Choroid plexus epithelial cell (primary cell): ENCODE data around the gene STKLD1.

Experiments used
- DNase-seq: peaks from one replicate; pipeline ENCODE4 v3.0.0-alpha.2; 2010; ENCODE audit warnings: low read depth
- H3K4me3 ChIP-seq: 2 replicates; pipeline ENCODE4 v1.5.1; 2011; ENCODE audit warnings: low read depth, mild to moderate bottlenecking, control low read depth, low read length, moderate library complexity
- TF ChIP-seq, protein P1 (sequence below): conservative IDR thresholded peaks from 2 replicates; pipeline ENCODE4 v1.5.1; 2011; ENCODE audit warnings: low read depth, mild to moderate bottlenecking, control low read depth, inconsistent platforms, low read length, moderate library complexity

Gene STKLD1

DNA sequence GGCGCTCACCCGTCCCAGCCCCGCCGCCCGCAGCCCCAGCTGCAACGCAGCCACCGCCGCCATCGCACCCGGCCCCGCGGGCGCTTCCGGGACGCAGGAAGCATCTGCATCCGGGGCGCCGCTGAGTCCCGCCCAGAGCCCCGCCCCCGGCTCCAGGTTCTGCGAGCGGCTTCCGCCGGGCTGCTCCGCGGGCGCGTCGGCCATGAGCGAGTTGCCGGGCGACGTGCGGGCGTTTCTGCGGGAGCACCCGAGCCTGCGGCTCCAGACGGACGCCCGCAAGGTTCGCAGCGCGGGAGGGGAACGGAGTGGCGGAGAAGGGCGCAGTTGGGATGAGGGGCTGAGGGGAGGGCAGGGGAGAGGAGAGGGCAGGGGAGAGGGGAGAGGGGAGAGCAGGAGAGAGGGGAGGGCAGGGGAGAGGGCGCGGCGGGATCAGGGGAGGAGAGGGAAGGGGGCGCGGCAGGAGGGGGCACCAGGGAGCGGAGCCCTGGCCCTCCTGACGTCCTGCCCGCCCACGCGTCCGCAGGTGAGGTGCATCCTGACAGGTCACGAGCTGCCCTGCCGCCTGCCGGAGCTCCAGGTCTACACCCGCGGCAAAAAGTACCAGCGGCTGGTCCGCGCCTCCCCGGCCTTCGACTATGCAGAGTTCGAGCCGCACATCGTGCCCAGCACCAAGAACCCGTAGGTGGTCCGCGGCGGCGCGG is 19.6 kb upstream of the STKLD1 start, which contains the start of the genes SURF1 and SURF2:
Gene SURF1 (minus strand): TSS at position 97 of the 701 bp plus-strand sequence. CDS start 34 bp downstream, at position 63.
Gene SURF2 (plus strand): TSS at position 160 of the 701 bp plus-strand sequence. CDS start 43 bp downstream, at position 203.
- TF ChIP-seq, protein P1, sequence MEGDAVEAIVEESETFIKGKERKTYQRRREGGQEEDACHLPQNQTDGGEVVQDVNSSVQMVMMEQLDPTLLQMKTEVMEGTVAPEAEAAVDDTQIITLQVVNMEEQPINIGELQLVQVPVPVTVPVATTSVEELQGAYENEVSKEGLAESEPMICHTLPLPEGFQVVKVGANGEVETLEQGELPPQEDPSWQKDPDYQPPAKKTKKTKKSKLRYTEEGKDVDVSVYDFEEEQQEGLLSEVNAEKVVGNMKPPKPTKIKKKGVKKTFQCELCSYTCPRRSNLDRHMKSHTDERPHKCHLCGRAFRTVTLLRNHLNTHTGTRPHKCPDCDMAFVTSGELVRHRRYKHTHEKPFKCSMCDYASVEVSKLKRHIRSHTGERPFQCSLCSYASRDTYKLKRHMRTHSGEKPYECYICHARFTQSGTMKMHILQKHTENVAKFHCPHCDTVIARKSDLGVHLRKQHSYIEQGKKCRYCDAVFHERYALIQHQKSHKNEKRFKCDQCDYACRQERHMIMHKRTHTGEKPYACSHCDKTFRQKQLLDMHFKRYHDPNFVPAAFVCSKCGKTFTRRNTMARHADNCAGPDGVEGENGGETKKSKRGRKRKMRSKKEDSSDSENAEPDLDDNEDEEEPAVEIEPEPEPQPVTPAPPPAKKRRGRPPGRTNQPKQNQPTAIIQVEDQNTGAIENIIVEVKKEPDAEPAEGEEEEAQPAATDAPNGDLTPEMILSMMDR = peak; percentile 9
- peak; percentile 79 for DNase-seq
- H3K4me3 ChIP-seq = peak within 1 kb of the TSS; percentile 86

DNA sequence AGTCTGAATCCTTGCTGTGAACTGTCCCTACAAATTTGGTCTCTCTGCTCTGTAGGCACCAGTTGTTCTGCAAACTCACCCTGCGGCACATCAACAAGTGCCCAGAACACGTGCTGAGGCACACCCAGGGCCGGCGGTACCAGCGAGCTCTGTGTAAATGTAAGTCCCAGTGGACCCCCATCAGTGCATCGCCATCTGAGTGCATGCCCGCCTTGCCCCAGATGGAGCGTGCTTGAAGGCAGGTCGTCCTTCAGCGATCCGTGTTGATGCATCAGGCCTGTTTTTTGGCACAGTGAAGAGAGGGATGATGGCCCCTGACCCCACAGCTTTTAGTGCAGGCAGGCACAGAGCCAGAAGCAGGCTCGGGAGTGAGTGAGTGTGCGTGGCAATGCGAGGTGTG is 18.5 kb upstream of the STKLD1 start:
- no peak overlapping the region for H3K4me3 ChIP-seq
- TF ChIP-seq, protein P1 = no peak
- DNase-seq = no peak

DNA sequence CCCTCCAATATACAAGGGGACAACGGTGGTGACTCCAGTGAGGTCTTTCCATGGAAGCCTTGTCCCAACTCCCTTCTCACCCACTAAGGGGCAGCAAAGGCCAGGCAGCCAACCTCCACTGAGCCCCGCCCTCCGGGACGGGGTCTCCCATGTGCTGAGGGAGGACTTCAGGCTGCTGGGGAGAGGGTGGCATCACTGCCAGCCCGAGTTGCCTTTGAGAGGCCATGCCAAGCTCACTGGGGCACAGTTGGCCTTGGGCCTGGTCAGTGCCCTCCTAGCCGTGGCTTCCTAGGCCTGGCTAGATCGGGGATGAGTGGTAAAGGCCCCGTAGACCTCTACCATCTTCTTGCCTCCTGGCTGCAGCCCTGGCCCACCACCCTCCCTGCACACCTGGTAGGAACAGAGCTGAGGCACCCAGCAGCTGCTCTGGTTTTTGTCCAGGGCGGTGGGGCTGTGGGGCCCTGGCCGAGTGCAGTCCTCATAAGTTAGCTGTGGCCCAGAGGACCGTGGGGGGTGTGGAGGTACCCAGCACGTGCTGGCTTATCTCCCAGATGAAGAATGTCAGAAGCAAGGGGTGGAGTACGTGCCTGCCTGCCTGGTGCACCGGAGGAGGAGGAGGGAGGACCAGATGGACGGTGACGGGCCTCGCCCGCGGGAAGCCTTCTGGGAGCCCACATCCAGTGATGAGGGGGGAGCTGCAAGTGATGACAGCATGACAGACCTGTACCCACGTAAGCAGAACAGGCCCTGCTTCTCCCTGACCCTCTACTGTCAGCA is 16.6 kb upstream of the STKLD1 start:
- H3K4me3 ChIP-seq = no peak overlapping the region
- no peak for DNase-seq

DNA sequence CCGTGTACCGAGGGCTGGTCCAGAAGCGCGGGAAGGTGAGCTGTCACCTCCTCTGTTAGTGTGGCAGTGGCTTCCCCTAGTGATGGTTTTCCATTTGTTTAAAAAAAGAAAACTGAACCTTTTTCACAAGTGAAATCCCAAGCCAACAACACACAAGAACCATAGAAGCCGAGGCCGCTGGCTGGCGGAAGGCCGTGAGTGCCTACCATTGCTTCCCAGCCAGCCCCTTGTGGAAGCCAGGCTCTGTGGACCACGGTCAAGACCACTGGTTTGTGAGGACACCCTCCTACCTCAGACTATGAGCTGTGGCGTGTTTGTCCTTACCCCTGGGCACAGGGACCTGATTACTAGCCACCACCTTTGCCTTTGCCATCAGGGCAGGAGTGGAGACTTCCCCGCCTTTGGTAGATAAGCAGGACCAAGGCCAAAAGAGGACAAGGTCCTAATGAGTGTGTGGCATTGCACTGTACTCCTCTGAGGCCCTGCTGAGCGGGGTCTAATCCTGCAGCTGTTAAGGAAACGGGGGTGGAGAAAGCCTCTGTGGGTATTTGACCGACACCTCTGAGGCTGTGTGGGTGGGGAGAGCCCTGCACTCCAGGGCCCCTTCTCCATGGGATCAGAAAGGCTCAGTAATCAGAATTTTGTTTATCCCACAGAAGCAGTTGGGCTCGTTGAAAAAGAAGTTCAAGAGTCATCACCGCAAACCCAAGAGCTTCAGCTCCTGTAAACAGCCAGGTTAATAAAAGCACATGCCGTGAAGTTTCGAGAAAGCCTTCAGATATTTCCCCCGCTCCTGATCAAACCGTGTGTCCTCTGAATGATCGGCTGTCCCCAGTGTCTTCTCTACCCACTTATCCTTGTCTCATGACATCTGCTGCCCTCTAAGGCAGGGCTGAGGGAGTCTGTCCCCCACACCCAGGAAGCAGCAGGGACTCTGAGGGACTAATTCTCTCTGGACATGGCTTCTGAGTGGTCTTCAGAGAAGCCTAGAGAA is 15.5 kb upstream of the STKLD1 start:
- peak; percentile 18 for DNase-seq
- H3K4me3 ChIP-seq = no peak overlapping the region
- TF ChIP-seq, protein P1 = no peak

More for the DNA sequence above, 16.6 kb upstream of the STKLD1 start:
- TF ChIP-seq, protein P1 = peak; percentile 48

DNA sequence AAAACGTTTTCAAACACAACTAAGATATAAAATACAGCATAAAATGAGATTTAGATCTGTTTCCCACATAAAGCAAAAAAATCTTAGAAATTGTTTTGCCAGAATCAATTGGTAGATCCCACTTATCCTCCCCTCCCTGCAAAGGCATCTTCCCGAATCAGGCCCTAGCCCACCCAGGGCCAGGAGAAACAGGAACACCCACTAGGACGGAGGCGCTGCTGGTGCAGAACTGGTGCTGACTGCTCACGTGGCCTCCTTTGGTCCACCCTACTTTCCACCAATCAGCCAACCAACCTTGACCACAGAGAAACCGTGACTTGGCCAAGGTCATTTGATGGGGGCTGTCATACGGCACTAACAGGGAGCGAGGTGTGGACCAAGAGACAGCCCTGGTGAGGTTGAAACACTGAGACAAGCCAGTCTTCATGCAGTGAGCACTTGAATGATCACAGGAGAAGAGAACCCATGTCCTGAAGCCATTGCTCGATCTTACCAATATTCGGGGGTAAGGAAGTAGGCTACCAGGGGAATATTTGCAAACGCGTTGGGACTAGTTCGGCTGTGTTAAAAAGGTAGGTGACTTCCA is 14.6 kb upstream of the STKLD1 start:
- TF ChIP-seq, protein P1 = no peak
- no peak for DNase-seq
- no peak overlapping the region for H3K4me3 ChIP-seq

DNA sequence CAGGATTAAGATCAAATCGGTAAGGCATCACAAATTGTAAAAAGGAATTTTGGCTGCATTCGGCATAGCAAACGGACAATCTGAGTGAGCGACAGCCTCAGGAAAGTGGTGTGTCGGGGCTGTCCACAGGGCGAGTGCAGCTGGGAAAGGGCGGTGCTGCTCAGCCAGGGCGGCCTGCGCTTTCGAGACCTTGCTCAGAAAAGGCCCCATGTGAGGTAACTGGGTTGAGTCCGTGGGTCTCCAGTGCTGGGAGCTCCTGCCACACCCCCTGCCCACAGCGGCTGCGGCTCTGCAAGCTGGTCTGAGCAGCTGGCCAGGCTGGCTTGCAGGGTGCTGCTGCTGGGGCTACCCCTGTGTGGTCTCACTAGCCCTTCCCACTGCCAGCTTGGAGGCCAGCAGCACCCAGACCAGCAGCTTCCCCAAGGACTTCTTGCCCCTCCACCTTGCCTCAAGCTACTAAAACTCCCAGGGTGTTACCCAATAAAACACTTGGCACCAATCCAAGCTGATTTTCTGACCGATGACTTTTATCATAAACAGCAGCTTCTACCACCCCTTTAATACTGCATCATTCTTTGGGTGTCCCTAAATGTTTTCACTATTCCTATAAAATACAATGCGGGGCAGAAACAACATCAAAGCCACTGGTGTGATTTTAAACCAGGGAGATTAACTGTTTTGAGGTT is 13.7 kb upstream of the STKLD1 start:
- TF ChIP-seq, protein P1 = no peak
- peak; percentile 50 for DNase-seq
- no peak overlapping the region for H3K4me3 ChIP-seq
